GM08714 (cell line): Measurements from ENCODE around the gene ZBTB6.
A peak's percentile ranks its signal among the peaks of the same experiment; 100 is the strongest.

ENCODE experiments used
- H3K4me3 ChIP-seq: fragments of 200-500 bp; sonication (Bioruptor generic); 2 replicates; pipeline ENCODE4 v1.5.1; 2014; ENCODE audit warnings: mild to moderate bottlenecking, low read length, inconsistent platforms
- ZNF274 ChIP-seq: IDR thresholded peaks from 2 replicates; pipeline ENCODE4 v1.6.1; 2012; ENCODE audit warnings: mild to moderate bottlenecking, low read depth, low read length

The ZBTB6 gene, protein sequence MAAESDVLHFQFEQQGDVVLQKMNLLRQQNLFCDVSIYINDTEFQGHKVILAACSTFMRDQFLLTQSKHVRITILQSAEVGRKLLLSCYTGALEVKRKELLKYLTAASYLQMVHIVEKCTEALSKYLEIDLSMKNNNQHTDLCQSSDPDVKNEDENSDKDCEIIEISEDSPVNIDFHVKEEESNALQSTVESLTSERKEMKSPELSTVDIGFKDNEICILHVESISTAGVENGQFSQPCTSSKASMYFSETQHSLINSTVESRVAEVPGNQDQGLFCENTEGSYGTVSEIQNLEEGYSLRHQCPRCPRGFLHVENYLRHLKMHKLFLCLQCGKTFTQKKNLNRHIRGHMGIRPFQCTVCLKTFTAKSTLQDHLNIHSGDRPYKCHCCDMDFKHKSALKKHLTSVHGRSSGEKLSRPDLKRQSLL

DNA sequence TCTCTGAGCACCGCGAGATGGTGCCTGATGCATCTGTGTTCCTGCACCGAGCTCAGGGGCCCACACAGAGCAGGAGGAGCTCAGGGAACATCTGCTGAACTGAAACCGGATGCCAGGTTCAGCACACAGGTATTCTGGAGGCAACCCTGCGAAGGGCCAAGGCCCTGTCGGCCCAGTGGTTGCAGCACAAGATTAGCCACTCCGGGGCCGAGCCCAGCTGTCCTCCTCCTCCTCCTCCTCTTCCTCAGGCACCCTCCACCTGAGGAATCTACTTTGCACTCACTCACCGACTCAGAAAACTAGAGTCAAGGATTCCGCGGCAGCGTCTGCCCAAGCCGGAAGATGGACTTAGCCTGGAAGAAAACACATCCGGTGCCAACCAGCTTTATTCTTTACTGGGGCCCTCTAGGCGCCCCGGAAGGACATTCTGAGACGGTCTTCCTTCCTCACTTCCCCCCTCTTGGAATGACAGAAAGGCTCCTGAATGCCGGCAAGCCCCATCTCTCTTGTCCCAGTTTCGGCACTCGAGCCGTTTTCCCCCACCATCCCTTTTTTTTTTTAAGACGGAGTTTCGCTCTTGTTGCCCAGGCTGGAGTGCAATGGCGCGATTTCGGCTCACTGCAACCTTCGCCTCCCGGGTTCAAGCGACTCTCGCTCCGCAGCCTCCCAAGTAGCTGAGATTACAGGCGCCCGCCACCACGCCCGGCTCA is at the start of gene ZBTB6:
Gene ZBTB6 (minus strand): TSS at position 360 of the 710 bp plus-strand sequence. CDS start 1,251 bp downstream, outside the sequence.
- no peak for TF ChIP-seq ZNF274
- H3K4me3 ChIP-seq, result peak within 1 kb of the TSS; percentile 64

DNA sequence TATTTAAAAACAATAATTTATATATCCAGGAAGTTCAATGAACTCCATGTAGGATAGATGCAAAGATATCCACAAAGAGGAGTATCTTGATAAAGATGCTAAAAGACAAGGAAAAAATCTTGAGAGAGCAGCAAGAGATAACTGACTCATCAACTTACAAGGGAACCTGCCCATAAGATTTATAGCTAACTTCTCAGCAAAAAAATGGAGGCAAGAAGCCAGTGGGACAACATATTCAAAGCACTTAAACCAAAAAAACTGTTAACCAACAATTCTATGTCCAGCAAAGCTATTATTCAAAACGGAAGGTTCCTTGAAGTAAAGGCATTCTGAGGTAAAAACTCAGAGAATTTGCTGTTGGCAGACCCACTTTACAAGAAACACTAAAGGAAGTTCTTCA is 48.0 kb upstream of the ZBTB6 start:
- TF ChIP-seq ZNF274, result no peak

DNA sequence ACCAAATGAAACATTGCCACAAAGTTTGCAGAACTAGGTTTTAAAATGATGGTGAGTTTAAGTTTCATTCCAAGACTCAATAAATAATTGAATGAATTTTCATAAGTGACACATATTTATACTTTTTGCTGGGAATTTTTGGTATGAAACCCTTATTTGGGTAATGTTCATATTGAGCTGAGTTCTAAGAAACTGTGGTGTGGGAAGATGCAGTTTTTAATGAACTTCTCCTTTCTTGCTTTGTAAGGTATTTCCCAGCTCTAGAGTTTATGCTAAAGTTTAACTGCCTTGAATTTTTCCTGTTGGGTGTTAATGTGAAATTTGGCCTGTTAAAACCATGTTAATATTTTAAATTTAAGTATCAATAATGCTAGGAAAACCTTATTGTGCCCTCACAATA is 42.8 kb upstream of the ZBTB6 start:
- no peak overlapping the region for H3K4me3 ChIP-seq
- no peak for TF ChIP-seq ZNF274

More for the DNA sequence above, 48.0 kb upstream of the ZBTB6 start:
- no peak overlapping the region for H3K4me3 ChIP-seq

DNA sequence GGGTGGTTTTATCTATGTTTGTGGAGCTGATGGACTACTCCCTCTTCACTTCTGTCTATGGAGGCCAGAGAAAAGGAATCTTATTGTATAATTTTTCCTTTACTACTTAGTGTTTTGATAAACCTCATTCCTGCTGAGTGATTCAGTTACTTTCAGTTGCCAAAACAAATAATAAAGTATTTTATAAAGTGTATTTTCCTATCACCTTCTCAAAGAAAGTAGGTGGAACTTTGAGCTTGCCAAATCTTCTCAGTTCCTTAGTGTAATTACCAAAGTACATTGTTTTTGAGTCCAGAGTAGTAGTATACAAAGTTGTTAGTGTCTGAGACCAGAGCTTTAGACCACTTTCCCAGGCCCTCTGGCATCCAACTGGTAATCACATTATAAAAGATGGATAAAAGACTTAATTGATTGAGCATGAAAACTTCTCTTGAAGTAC is 41.1 kb upstream of the ZBTB6 start:
- no peak for TF ChIP-seq ZNF274
- no peak overlapping the region for H3K4me3 ChIP-seq

DNA sequence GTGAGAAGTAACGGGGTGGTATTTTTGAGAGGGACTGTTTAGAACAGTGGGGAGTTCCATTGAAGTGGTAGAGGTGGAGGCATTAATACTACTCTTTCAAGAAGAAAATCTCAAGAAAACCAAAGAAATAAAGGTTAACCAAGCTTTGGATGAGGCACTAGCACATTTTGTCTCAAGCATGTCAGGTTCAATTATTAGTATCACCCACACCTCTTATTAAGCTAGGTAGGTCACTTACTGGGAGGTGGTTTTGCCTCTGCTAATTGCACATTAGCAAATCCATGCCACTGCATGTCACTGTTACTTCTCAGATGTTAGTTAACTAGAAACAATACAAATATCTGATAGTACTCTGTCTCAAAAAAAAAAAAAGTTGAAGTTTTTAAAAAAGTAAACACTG is 37.9 kb upstream of the ZBTB6 start:
- no peak overlapping the region for H3K4me3 ChIP-seq
- no peak for TF ChIP-seq ZNF274

DNA sequence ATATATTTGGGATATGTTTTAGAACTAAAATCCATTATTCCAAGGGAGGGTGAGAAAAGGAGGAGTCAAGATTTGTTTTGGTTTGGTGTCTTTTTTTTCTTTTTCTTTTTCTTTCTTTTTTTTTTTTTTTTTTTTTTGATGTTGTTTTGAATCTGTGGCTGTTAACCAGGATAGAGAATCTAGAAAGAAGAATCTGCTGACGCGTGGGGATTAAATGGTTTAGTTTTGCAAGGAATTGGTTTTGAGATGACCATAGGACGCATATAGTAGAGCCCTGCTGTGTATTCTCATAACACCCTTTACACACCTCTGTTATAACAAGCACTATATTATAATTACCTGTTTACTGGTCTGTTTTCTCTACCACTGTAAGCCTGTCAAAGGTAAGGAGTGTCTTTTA is 37.1 kb upstream of the ZBTB6 start:
- no peak overlapping the region for H3K4me3 ChIP-seq
- TF ChIP-seq ZNF274, result no peak

DNA sequence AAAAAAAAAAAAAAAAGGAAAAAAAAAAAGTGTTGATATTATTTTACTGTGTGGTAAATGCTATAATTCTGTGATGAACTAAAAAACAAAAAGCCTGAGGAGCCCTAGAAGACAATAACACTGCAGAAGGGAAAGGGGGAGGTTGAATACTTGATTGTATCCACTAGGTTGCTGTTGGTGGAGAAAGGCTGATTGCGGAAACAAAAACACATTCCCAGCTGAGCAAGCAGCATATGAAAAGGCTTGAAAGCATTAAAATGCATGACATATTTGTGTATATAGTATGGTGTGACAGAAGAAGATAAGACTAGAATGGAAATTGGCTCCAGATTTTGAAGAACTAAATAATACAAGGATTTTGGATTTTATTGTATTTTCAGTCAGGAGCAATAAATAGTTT is 36.6 kb upstream of the ZBTB6 start:
- TF ChIP-seq ZNF274, result no peak
- H3K4me3 ChIP-seq, result no peak overlapping the region

DNA sequence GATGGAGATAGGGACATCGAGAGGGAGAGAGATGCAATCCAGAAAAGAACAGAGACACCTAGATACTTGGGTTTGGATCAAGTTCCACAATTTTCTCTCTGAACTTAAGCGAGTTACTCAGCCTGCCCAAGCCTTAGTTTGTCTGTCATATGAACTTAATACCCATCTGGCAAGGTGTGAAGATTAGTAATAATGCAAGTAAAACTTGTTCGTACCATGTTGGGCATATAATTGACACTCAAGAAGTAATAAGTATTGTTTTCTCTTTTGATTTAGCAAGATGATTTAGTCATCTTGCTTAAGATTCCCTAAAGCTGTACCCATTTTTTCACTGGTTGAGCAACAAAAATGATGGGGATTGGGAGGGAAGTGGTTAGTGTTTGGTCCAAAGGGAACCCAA is 35.2 kb upstream of the ZBTB6 start:
- no peak overlapping the region for H3K4me3 ChIP-seq
- no peak for TF ChIP-seq ZNF274

DNA sequence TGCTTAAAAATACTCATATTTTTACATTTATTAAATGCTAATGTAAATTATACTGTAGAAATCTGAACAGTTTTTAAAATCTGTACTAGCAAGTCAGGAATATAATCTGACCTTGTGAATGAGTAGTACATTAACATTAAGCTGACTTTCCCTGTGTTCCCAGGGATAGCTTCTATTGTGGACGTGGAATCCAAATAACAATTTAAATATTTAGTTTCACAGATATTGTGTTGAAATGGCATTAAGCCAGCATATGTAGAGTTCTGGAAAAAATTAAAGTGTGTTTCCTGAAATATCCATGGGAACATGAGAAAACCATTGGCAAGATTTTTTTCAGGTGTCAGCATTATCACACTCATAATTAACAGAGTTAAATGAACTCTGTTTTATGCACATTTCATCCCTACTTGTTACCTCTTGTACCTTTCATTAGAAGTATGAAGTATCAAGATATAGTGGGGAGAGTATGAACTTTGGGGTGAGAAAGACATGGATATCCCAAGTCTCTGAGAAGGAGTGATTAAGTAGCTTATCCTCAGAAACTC is 33.4 kb upstream of the ZBTB6 start:
- TF ChIP-seq ZNF274, result no peak
- H3K4me3 ChIP-seq, result no peak overlapping the region

DNA sequence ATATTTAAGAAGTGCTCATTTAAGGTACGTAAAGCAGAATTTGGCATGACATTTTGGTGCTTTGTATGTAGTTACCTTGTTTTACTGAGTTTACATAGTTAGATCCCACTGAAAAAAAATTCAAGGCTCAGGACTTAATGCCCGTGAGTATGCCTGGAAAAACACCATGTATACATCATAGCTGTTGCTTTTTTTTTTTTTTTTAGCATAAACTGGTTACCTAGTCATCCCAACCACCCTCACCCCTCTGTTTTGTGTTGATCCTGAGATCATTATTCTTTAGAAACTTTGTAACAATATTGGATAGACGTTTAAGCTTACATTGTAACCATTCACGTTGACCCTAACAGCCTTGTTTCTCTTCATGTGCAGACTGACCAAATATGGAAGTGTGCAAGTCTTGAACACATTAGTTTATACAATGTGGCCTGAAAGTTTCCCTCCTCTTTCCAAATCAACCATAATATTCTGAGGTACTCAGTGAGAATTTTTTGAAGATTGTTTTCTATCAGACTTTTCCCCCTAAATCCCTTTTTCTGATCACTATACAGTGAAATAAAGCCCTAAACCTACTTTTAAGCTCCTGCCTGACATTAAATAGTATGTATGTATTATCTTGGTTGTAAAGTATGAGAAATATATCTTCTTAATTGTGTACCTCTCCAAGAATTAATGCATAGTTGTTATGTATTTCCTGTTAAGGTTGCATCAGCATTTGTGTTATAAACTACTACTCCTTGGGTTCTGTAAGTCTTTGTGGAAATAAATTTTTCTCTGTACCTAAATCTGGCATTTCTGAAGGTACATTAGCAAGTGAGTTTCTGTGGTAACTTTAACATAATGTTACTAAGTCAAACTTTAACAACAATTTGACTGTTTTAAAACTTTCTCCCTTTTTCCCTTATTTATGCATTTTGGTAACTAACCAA is 32.1 kb upstream of the ZBTB6 start:
- TF ChIP-seq ZNF274, result no peak
- H3K4me3 ChIP-seq, result no peak overlapping the region

DNA sequence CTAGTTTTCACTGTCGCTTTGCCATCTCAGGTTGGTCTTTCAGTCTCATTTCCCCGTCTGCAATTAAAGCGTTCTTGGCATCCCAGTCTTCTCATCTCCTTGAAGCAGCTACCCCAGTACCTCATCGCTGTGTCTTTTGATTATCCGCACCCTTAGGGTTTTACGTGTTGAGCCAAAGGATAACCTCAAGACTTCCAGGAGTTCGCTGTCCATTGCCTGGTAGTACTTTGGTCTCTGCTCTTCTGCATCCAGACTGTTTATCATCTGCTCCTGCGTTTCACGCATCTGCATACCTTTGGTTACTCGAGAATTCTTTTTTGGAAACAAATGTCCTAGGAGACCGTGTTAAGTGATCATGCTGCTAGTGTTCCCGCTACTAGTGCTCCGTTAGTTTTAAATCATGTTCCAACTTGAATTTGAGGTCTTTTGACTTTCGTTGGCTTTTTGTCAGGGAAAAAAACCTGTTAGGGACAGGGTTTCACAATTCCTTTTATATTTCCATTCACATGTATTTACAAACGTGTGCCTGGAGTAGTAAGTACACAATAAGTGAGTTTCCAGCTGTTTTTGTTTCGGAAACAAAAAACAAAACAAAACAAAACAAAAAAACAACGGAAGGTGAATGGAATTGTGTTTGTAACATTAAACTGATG is 28.6 kb upstream of the ZBTB6 start:
- H3K4me3 ChIP-seq, result peak overlapping the region; percentile 85
- TF ChIP-seq ZNF274, result no peak

DNA sequence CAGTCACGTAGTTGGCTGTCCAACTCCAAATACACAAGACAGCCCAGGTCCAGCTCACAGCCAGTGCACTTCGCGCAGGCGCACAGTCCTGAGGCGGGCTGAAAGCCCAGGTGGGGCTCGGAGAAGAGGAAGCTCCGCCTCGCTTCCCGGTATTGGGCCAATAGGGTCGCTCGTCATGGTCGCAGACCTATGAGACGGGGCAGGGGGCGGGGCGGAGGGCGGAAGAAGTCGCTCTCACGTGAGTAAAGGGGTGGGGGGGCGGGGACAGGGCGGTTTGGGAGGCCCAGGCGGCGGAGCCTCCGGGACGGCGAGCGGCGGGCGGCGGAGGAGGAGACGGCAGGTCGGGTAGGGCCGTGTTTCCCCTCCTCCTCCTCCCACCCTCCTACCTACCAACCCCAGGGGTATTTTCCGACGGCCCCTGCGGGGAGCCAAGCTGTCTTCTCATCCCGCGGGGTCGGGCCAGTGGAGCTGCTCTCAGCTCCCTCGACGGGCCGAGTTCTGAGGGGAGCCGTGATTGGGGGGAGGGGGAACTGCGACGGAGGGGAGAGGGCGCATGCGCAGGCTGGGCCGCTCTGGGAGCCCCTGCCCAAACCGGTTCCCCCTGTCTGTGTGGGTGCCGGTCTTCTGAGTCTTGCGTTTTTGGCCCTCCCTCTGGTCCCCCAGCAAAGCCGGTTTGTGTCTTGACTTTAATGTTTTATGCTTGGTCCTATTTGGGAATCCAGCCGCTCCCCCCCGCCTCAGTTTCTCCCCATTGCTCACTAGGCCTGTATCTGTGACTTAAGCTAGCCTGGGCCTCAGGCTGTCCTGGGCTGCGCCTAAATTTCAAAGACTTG is 27.8 kb upstream of the ZBTB6 start, which contains the start of gene RABGAP1:
Gene RABGAP1 (plus strand): TSS at position 272 of the 833 bp plus-strand sequence. CDS start 16,040 bp downstream, outside the sequence.
- peak within 1 kb of the TSS; percentile 85 for H3K4me3 ChIP-seq
- TF ChIP-seq ZNF274, result no peak
